CD4-positive, alpha-beta T cell treated with Interleukin-15 for 1 hour (primary cell): ENCODE data around the gene MAMSTR.
"Not testable (repeated sequence)": the region's sequence is repeated elsewhere in the genome, so short reads cannot be mapped to it uniquely, and the experiment has no call there.

Source experiments
- DNase-seq: peaks from one replicate; pipeline ENCODE4 v3.0.0-alpha.2; 2020

Gene MAMSTR, protein sequence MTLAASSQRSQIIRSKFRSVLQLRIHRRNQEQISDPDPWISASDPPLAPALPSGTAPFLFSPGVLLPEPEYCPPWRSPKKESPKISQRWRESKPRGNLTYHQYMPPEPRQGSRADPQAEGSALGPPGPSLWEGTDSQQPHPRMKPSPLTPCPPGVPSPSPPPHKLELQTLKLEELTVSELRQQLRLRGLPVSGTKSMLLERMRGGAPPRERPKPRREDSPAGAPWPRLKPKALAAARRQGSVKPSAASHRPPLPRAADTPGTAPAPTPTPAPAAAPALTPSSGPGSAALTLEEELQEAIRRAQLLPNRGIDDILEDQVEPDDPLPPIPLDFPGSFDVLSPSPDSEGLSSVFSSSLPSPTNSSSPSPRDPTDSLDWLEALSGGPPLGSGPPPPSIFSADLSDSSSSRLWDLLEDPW

DNA sequence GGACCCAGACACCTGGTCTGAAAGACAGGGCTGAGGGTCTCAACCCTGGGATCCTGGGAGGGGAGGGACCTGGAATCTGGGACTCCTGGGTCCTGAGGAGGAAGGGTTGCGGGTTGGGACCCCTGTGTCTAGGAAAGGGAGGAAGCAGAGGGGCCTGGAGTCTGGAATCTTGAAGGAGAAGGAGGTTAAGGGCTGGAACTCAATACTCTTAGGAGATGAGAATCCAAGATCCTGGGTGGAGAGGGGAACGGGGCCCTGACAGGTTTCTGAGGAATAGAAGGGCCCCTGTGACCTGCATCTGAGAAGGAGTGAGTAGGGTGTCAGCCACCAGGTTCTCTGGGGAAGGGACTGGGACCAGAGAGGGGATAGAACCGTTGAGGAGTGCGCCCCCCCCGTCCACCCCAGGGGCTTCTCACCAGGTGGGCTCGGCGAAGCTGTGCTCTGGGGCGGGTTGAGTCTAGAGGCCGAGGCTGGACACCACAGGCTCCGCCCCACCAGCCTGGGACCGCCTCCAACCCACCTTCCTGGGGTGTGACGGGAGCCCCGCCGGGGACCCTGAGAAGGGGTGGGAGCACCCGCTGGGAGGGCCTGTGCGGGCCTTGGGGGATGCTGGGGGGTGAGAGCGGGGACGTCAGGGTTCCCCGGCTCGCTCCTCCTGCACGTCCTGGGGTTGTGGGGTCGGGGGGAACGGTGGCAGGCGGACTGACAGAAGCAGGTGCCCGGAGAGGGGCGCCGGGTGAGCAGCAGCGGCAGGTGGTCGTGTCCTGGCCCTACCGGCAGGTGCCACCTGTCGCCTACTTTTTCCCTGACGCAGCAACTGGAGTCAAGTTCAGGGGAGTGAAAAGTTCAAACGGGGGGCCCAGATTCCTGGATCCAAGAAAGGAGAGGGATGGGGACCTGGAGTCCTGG is at the start of gene MAMSTR:
TSS of gene MAMSTR (minus strand) at position 463 of the 909 bp plus-strand sequence. CDS start 694 bp downstream, outside the sequence.
- DNase-seq, result no peak

DNA sequence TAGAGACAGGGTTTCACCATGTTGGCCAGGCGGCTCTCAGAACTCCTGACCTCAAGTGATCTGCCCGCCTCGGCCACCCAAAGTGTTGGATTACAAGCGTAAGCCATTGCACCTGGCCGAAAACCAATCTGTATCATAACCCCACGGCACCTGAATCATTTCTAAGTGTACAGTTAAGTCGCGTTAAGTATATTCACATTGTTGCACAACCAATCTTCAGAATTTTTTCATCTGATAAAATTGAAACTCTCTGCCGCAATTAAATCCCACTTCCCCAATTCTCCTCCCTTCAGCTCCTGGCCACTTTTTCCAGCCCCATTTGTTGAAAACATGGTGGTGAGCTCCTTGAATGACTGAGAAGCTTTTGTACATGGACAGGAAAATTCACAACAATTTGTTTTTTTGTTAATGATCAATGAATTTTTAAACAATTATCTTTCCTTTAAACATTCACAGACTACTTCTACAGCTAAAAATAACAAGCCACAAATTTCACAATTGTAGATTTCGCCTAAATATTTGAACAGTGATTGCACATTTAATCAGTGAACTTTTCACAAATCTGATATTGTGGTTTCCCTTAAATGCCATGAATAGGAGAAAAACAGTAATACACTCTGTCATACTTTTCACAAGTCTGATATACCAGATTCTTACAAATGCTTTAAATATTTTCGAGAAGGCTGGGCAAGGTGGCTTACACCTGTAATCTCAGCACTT is 49.6 kb upstream of the MAMSTR start:
- DNase-seq, result no peak

DNA sequence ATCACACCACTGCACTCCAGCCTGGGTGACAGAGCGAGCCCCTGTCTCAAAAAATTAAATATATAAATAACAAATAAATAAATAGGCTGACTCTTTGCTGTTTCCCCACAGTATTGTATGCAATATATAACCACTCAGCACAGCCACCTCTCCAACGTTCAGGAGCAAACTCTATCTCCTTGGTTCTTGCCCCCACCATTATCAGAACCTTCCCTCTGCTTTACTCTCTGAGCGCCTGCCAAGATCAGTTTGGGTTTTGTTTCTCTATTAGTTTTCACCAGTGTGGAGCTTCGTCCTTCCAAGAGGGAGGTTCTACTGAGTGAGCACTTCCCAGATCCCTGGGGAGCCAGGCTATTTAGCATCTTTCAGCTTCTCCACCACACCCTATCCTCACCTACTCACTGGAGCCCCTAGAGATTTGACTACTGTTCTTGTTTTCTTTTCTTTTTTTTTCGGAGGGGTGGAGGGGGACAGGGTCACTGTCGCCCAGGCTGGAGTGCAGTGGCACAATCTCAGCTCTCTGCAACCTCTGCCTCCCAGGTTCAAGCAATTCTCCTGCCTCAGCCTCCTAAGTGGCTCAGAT is 48.7 kb upstream of the MAMSTR start:
- not testable (repeated sequence) for DNase-seq

DNA sequence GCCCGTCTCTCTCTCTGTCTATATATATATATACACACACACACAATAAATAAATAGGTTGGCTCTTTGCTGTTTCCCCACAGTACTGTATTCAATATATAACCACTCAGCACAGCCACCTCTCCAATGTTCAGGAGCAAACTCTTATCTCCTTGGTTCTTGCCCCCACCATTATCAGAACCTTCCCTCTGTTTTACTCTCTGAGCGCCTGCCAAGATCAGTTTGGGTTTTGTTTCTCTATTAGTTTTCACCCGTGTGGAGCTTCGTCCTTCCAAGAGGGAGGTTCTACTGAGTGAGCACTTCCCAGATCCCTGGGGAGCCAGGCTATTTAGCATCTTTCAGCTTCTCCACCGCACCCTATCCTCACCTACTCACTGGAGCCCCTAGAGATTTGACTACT is 46.3 kb upstream of the MAMSTR start:
- DNase-seq, result not testable (repeated sequence)

DNA sequence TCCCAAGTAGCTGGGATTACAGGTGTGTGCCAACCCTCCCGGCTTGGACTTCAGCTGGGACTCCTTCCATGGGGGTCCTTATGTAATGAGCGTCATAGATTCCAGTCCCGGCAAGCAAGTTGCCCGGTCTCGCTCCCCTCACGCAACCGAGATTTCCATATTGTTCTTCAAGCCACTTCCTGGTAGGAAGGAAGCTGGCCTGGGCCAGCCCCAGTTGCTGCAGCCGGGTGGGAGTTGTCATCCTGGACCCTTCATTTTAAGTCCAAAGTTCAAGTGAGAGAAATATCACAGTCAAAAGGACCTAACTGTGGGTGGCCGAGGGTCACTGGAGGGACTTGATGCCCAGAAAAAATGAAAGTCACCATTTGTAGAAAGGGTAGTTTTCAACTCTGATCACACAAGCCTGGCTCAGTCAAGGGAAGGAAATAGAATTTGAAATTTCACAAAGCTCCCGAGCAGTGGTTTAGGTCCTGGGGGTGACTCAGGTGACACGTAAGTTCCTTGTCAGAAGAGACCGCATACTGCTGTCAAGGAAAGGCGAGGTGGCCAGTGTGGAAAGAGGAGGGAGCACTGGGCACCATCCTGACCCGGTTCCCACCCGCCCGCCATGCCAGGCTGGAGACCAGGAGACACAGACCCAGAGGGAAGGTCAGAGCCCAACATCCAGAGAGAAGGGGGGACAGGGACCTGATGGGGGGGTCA is 41.1 kb upstream of the MAMSTR start:
- DNase-seq, result no peak

DNA sequence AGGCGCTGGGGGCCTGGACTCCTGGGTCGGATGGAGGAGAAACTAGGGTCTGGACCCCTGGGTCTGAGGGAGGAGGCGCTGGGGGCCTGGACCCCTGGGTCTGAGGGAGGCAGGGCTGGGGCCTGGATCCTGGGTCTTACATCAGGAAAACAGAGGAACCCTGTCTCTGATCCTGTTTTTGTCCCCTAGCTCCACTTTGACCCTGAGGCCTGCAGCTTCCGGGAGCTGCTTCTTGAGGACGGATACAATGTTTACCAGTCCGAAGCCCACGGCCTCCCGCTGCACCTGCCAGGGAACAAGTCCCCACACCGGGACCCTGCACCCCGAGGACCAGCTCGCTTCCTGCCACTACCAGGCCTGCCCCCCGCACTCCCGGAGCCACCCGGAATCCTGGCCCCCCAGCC is 38.2 kb upstream of the MAMSTR start:
- DNase-seq, result no peak

DNA sequence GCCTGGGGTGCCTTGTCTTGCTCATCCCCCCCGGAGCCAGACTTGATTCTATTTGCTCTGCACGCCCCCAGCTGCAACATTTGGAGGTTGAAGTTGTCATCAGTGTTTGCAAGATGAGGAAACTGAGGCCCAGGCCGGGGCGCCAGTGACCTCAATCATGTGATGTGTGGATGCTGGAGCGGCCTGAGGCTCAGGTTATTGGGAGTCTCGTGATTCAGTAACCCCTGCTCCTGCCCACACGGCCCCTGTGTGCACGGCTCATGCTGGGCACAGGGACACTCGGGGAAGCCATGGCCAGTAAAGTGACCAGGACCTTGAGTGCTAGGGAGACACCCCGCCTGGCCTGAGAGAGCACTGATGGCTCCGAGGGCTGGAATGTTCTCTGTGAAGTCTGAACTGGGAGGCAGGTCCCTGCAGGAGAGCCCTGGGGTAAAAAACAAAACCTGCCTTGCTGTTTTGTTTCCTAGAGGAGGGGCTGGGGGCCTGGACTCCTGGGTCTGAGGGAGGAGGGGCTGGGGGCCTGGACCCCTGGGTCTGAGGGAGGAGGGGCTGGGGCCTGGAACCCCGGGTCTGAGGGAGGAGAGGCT is 37.7 kb upstream of the MAMSTR start:
- no peak for DNase-seq

DNA sequence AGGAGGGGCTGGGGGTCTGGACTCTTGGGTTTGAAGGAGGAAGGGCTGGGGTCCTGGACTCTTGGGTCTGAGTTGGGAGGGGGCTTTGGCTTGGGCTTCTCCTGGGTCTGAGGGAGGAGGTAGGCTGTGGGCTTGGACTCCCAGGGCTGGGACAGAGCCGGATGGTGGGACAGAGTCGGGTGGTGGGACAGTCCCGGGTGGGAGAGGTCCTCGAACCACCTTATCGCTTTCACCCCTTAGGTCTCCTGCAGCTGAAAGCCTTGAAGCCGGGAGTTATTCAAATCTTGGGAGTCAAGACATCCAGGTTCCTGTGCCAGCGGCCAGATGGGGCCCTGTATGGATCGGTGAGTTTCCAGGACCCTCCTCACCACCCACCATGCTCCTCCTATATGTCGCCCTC is 37.2 kb upstream of the MAMSTR start:
- DNase-seq, result no peak

DNA sequence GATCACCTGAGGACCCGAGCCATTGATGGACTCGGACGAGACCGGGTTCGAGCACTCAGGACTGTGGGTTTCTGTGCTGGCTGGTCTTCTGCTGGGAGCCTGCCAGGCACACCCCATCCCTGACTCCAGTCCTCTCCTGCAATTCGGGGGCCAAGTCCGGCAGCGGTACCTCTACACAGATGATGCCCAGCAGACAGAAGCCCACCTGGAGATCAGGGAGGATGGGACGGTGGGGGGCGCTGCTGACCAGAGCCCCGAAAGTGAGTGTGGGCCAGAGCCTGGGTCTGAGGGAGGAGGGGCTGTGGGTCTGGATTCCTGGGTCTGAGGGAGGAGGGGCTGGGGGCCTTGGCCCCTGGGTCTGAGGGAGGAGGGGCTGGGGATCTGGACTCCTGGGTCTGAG is 36.7 kb upstream of the MAMSTR start:
- no peak for DNase-seq

DNA sequence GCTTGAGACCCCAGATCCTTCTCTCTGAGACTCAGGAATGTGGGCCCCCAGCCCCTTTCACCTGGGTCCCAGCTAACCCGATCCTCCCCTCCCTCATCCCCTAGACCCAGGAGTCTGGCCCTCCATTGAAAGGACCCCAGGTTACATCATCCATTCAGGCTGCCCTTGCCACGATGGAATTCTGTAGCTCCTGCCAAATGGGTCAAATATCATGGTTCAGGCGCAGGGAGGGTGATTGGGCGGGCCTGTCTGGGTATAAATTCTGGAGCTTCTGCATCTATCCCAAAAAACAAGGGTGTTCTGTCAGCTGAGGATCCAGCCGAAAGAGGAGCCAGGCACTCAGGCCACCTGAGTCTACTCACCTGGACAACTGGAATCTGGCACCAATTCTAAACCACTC is 36.3 kb upstream of the MAMSTR start:
- no peak for DNase-seq

DNA sequence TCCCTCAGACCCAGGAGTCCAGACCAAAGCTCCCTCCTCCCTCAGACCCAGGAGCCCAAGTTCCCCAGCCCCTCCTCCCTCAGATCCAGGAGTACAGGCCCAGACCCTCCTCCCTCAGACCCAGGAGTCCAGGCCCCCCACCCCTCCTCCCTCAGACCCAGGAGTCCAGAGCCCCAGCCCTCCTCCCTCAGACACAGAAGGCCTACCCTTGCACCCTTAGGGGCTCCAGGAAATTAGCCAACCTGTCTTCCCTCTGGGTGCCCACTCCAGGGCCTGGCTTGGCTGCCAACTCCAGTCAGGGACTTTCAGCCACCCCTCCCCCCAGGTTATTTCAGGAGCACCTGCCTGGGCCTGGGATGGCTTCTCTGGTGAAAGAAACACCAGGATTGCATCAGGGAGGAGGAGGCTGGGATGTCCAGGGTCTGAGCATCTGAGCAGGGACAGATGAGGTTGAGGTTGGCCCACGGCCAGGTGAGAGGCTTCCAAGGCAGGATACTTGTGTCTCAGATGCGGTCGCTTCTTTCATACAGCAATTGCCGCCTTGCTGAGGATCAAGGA is 35.6 kb upstream of the MAMSTR start, which contains the start of gene FGF21:
TSS of gene FGF21 (plus strand) at position 441 of the 558 bp plus-strand sequence. CDS start 713 bp downstream, outside the sequence.
- DNase-seq, result no peak

DNA sequence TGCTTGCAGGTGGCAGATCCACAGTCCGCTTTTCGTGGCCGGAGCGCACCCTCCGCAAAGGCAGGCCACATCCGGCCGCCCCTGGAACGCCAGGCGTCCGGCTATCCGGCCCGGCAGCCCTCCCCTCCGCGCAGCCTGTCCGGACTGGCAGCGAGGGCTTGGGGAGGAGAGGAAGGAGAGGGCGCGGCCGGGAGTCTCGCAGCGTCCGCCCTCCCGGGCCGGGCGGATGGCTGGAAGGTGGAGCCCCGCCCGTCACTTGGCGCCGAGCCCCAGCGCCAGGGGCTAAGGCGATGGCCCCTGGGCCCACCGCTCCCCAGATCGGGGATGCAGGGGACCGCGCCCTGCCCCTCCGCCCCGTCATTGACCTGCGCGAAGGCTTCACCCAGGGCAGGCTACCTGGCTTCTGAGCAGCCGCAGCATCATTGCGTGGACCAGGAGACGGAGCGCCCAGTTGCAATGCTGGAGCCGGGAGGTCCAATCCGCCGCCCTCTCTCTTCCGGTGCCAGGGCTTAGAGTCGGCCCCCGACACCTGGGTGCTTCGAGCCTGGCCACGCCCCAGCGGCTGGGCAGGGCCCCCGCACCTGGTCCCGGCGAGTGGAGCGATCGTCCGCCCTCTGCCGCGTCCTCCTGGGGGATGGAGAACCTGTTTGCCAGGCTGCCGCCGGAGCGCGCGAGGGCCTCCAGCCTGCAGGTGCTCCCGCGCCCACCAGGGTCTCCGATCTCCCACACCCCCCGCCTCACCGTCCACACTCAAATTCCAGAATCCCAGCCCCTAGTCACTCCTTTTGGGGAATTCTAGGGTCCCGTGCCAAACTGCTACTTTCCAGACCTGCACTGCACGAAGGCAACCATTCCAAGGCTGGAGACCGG is 33.2 kb upstream of the MAMSTR start, which contains the start of gene FUT1:
TSS of gene FUT1 (minus strand) at position 146 of the 870 bp plus-strand sequence. CDS start 1,360 bp downstream, outside the sequence.
- peak; percentile 23 for DNase-seq

DNA sequence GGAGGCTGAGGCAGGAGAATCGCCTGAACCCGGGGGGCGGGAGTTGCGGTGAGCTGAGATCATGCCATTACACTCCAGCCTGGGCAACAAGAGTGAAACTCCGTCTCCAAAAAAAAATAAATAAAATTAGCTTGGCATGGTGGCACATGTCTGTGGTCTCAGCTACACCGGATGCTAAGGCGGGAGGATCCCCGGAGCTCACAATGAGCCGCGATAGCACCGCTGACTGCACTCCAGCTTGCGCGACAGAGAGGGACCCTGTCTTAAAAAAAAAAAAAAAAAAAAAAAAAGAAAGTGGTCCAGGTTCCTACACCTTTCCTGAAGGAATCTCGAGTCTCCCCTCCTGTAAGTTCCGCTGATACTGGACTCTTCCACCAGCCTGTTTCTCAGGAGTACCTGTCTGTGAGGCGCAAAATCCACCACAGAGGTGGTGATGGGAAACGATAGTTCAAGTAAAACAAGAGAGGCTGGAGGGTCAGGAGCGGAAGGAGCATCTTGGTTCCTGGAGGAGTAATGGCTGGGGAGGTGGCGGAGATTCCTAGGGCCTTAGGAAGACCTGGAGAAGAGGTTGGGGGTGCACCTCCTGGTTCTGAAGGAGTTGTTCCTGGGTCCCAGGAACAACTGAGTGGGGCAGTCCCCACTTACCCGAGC is 32.4 kb upstream of the MAMSTR start:
- DNase-seq, result no peak

DNA sequence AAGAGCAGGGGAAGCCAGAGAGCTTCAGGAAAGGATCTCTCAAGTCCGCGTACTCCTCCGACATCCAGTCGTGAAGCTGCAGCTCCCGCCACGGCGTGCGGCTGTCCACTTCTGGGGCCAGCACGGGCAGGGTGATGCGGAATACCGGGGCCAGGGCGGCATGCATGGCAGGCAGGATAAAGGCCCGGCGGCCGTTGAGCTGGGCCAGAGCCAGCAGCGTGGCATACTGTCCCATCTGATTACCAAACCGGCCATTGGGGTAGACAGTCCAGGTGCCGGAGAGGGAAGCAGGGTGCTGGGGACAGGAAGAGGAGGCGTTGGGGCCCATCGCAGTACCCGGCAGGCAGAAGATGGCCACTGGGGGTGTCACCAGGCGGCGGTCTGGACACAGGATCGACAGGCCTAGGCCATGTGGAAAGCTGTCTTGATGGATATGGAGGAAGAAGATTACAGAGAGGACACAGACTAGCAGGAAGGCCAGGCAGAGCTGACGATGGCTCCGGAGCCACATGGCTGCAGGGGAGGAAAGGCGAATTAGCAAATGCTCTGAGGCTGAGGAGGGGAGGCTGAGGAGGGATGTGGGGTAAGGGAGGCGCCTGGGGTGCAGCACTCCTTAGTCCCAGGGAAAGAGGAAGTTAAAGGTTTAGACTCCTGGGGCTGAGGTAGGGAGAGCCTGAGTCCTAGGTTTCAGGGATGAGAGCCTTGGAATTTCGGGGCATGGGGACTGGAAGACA is 31.4 kb upstream of the MAMSTR start:
- no peak for DNase-seq

DNA sequence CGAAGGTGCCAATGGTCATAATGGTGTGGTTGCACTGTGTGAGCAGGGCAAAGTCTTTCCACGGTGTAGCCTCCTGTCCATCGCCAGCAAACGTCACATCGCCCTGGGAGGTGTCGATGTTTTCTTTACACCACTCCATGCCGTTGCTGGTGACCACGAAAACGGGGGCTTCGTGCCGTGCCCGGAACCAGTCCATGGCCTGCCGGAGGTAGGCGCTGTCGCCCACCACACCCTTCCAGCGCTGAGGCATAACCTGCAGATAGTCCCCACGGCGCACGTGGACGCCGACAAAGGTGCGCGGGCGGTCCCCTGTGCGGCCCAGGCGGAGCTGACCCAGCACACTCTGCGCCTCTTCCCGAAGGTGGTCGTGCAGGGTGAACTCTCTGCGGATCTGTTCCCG is 30.8 kb upstream of the MAMSTR start:
- DNase-seq, result no peak

DNA sequence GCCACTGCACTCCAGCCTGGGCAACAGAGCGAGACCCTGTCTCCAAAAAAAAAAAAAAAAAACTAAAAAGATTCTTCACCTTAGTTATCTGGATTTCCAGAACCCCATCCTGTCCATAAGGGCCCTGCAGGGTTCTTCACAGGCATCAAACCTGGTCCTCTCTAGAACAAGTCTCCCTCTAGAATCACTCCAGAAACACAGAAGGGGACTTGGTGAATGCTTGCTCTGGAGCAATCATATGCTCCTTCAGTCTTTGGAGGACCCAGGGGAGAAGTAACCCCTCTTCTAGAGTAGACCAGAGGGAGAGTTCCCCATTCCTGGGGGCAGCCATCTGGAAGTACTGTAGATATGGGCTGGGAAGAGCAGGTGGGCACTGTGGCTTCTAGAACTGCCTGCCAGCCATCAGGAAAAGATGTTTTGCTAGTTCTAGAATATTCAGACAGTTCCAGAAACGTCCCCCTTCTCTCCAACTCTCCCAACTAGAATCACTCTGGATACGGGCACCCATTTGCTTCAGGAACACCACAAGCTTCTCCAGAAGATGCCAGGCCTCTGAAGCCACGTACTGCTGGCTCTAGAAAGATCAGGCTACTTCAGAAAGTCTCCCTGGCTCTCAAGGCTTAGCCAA is 30.2 kb upstream of the MAMSTR start:
- DNase-seq, result no peak

DNA sequence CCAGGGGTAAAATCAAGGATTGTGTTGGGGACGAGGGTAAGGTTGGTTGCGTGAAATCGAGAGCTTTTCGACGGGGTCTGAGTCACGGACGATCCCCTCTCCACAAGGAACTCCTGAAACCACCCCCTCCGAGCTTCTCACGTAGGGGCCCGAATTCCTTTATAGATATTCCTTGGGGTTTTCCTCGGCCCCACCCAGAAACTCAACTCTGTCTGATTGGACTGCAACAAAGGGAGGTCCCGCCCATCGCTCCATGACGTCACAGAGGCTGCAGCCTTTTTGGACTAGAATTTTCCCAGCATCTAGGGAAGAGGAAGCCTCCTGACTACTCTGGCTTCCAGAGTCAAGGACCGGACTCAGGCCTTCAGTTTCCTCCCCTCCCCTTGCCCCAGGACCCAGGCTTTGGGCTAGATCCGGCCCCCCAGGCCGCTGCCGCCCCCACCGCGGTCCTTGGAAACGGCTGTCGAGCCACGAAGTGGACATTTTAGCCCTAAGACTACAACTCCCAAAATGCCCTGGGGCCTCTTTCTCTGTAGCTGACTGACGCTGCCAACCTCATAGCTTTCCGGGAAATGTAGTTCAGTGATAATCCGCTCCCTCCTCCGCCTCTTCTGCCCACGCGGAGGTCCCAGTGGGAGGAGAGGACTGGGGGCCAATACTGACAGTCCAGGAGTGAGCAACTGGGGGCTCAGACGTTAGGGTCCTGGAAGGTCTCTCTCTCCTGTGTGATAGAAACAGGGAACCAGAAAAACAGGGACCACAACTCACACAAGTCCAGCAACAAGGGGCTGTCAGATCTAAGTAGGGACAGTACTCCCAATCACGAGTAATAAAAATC is 27.4 kb upstream of the MAMSTR start, which contains the start of gene IZUMO1:
TSS of gene IZUMO1 (minus strand) at position 172 of the 838 bp plus-strand sequence. CDS start 1,050 bp downstream, outside the sequence.
- DNase-seq, result peak; percentile 59
